Muscle layer of colon (tissue), 2 donors: ENCODE data around the gene POLD2.

ENCODE experiments used
- H3K27ac ChIP-seq: one replicate; pipeline ENCODE4 v1.7.0; 2013; ENCODE audit warnings: low read depth, mild to moderate bottlenecking, low read length, moderate library complexity
- H3K27me3 ChIP-seq, 2 donors: one replicate each; pipeline ENCODE4 v1.7.0; 2013; ENCODE audit warnings: low read length in 2 of 2, mild to moderate bottlenecking in 2 of 2; ENCODE audit not compliant: insufficient read depth in 2 of 2, control insufficient read depth in 1 of 2
- H3K36me3 ChIP-seq: one replicate; pipeline ENCODE4 v1.7.0; 2013; ENCODE audit warnings: mild to moderate bottlenecking, low read length; ENCODE audit not compliant: insufficient read depth
- H3K4me1 ChIP-seq: one replicate; pipeline ENCODE4 v1.7.0; 2013; ENCODE audit warnings: mild to moderate bottlenecking, low read length; ENCODE audit not compliant: insufficient read depth
- H3K4me3 ChIP-seq, 2 donors: one replicate each; pipeline ENCODE4 v1.7.0; 2013; ENCODE audit warnings: low read length in 2 of 2, low read depth in 1 of 2, mild to moderate bottlenecking in 1 of 2, moderate library complexity in 1 of 2
- H3K9ac ChIP-seq: one replicate; pipeline ENCODE4 v1.7.0; 2013; ENCODE audit warnings: low read length
- H3K9me3 ChIP-seq: one replicate; pipeline ENCODE4 v1.7.0; 2013; ENCODE audit warnings: mild to moderate bottlenecking, low read length
- donor health status: abdominal sarcoma.
- donor health status: Adenocarcinoma of cecum.

POLD2 gene

DNA sequence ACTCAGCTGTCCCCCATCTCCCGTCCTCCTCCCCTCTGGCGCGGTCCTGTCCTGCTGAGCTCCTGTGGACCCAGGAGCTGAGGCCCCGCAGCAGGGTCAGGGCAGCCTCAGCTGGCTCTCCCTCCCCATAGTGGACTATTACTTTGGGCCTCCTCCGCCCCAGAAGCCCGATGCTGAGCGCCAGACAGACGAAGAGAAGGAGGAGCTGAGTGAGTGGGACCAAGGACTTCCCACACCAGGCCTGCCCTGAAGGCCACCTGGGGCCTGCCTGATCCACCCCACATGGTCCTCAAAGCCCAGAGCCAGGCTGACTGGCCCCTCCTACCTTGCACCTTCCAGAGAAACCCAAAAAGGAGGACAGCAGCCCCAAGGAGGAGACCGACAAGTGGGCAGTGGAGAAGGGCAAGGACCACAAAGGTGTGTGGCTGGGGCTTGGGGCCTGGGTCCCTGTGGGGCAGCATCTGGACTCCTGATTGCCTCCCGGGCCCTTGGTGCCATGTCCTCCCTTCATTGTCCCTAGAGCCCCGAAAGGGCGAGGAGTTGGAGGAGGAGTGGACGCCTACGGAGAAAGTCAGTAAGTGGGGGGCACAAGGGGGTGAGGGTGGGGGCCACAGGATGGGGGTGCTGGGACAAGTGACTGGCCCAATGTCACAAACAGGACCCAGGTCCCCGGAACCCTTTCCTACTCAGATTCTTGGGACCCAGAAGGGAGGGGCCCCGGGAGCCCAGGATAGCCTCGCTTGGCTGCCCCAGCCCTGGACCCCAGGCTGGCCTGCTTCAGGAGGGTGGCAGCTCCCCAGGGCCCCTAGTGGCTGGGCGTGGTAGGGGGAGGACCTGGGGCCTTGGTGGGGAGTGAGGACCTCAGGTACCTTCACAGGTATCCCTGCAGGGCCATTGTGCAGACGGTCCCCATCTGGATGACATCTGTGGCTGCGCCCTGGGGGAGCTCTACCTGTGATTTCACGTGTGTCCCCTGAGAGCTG lies 14.3 kb downstream of the POLD2 start:
- Histone ChIP-seq H3K36me3 (no peaks in the 10 kb centered on the region), H3K9me3 (no peaks in the 10 kb centered on the region), H3K27ac (no peak overlapping the region), H3K27me3 (peaks cover 6 to 20% of the 10 kb centered on the region in 2 donors), H3K4me1 (no peaks in the 10 kb centered on the region), H3K9ac (no peak overlapping the region), H3K4me3 (no peak overlapping the region)

DNA sequence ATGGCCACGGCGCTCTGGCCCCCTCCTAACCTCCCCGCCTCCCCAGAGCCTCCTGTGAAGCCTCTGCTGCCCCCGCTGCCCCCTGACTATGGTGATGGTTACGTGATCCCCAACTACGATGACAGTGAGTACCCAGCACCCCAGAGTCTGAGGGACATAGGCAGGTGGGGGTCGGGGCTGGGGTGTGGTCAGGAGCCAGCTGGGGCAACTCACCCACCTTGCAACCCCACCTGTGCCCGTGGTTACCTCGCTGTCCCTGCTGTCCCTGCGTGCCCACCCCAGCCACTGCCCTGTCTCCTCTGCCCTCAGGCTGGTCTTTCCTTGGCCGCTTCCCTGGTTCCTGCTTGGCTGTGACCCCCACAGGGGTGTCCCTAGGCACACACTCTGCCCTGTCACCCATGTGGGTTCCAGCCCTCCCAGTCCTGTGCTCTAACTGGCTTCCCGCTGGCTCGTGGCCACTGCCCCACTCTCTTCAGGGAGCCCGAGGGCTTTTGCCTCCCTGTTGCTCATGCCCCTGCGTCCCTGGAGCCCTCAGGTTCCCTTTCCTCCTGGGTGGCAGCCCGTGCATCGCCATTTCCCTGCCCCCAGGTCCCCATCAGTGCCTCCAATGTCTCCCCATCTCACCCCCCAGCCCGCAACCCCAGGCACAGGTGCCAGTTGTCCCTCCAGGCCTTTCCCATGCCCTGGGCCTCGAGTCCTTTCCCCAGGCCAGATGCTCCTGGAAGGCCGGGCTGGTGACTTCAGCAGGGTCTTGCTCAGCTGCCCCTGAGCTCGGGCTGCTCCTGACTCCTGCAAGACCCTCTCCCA lies 15.2 kb downstream of the POLD2 start:
- Histone ChIP-seq H3K27me3 (peaks cover 6 to 28% of the 10 kb centered on the region in 2 donors), H3K27ac (no peak overlapping the region), H3K9ac (no peak overlapping the region)

DNA sequence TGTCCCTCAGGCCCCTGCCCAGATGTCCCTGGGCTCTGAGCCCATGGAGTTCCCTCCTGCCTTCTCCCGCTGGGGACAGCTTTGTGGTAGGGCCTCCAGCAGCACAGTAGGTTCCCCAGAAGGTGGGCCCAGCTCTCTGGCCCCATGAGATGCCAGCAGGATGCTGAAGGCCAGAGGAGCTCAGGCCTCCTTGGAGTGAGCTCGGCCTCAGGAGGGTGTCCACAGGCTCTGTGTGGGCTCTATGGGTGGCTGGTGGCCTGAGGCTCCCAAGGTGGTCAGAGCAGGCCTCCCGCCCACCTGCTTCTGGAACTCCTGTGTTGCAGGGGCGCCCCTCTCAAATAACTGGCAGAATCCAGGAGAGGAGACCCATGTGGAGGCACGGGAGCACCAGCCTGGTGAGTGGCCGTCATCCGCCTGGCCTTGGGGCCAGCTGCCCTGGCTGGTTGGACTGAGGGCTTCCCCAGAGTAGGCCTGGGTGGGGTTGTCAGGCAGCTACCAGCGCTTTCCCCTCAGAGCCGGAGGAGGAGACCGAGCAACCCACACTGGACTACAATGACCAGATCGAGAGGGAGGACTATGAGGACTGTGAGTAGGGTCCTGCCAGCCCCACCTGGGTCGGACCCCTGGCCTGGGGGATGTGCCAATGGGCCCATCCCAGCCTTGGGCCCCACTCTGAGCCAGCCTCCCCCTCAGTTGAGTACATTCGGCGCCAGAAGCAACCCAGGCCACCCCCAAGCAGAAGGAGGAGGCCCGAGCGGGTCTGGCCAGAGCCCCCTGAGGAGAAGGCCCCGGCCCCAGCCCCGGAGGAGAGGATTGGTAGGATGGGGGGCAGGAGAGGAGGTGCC lies 16.0 kb downstream of the POLD2 start:
- no peaks in the 10 kb centered on the region for H3K4me1 ChIP-seq
- H3K4me3 ChIP-seq = no peak overlapping the region
- no peak overlapping the region for H3K27ac ChIP-seq
- peaks cover 6 to 29% of the 10 kb centered on the region in 2 donors for H3K27me3 ChIP-seq
- no peaks in the 10 kb centered on the region for H3K36me3 ChIP-seq
- no peaks in the 10 kb centered on the region for H3K9me3 ChIP-seq
- no peak overlapping the region for H3K9ac ChIP-seq

More for the DNA sequence above, 15.2 kb downstream of the POLD2 start:
- Histone ChIP-seq H3K4me3 (no peak overlapping the region), H3K4me1 (no peaks in the 10 kb centered on the region), H3K36me3 (no peaks in the 10 kb centered on the region), H3K9me3 (no peaks in the 10 kb centered on the region)

DNA sequence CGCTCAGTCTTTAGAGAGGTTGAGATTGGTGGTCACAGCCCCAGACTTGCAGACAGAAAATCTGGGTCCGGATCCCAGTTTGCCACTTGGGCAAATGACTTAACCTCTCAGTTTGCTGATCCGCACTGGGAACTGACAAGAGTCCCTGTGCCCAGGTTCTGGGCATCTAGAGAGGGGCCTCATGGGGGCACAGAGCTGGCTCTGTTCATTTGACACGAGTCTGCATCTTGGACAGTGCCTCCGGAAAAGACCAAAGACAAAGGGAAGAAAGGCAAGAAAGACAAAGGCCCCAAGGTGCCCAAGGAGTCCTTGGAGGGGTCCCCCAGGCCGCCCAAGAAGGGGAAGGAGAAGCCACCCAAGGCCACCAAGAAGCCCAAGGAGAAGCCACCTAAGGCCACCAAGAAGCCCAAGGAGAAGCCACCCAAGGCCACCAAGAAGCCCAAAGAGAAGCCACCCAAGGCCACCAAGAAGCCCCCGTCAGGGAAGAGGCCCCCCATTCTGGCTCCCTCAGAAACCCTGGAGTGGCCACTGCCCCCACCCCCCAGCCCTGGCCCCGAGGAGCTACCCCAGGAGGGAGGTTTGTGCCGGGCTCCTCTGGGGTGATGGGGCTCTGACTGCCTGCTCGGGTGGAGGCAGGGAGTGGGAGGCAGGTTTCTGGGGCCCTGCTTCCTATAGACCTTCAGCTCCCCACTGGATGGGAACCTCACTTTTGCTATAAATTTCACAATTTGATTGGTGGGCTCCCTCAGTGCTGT lies 16.9 kb downstream of the POLD2 start:
- Histone ChIP-seq H3K27ac (no peak overlapping the region), H3K9me3 (no peaks in the 10 kb centered on the region), H3K4me3 (peak overlapping the region in 1 of 2 donors; percentile 58), H3K27me3 (peaks cover 6 to 29% of the 10 kb centered on the region in 2 donors), H3K4me1 (no peaks in the 10 kb centered on the region), H3K9ac (no peak overlapping the region), H3K36me3 (no peaks in the 10 kb centered on the region)

DNA sequence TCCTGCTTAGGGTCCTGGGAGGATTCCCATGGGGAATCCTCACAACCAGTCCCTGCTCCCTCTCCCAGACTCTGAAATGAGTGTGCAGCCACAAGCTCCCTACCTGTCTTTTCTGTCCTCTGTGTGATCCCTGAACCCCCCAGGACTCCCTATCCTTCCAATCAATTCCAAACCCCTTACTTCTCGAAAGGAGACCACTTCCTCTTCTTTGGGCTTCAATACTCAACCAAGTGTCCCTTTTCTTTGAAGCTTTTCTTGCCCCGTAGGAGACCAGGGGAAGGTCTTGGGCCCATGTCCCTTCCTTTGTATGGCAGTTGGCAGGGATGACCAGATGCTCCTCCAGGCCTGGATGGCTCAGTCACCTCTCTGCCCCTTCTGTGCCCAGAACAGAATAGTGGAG lies 17.5 kb downstream of the POLD2 start:
- H3K27me3 ChIP-seq = peaks cover 6 to 29% of the 10 kb centered on the region in 2 donors

DNA sequence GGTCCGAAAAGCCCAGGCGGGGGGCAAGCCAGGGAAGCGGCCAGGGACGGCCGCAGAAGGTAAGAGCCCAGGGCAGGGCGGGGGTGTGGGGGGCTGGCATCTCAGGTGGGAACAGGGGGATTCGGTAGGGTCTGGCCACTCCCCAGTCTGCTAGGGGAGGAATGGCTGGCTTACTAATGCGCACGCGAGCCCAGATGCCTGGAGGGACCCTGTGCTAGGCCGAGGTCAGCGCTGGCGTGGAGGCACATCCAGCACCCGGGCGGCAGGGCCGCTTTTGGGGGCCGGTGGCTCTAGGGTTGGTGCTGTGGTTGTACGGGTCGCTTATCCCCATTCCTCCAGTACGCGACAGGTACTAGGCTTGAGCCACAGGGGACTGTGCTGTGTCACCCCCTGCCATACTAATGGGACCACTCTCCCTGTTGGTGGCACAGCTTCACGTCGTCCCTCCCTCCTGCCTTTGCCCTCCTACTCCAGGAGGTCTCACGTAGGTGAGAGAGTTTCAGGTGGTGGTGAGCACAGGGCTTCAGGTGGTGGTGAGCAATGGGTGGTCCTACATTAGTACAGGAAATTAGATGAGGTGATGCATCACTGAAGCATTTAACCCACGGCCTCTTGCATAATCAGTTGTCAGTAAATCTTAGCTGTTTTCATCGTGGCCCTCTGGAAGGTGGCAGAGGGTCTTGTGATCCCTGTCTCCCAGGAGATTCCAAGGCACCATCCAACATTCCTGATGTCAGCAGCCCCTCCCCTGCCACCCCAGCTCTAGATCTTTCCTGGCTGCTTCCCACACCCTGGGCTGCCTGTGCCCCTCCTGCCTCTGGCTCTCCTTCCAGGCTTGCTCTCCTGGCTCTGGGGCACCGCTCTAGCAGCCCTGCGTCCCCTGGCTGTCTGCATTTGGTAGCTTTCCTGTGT lies 18.2 kb downstream of the POLD2 start:
- Histone ChIP-seq H3K9ac (peak overlapping the region; percentile 27), H3K36me3 (no peaks in the 10 kb centered on the region), H3K4me3 (peak overlapping the region; percentile 58 to 64), H3K9me3 (no peaks in the 10 kb centered on the region), H3K27me3 (peaks cover 6 to 29% of the 10 kb centered on the region in 2 donors), H3K4me1 (no peaks in the 10 kb centered on the region), H3K27ac (peak overlapping the region; percentile 61)

More for the DNA sequence above, 17.5 kb downstream of the POLD2 start:
- Histone ChIP-seq H3K27ac (peak overlapping the region; percentile 61), H3K4me1 (no peaks in the 10 kb centered on the region), H3K36me3 (no peaks in the 10 kb centered on the region), H3K4me3 (peak overlapping the region; percentile 38 to 58), H3K9me3 (no peaks in the 10 kb centered on the region), H3K9ac (peak overlapping the region; percentile 24)

DNA sequence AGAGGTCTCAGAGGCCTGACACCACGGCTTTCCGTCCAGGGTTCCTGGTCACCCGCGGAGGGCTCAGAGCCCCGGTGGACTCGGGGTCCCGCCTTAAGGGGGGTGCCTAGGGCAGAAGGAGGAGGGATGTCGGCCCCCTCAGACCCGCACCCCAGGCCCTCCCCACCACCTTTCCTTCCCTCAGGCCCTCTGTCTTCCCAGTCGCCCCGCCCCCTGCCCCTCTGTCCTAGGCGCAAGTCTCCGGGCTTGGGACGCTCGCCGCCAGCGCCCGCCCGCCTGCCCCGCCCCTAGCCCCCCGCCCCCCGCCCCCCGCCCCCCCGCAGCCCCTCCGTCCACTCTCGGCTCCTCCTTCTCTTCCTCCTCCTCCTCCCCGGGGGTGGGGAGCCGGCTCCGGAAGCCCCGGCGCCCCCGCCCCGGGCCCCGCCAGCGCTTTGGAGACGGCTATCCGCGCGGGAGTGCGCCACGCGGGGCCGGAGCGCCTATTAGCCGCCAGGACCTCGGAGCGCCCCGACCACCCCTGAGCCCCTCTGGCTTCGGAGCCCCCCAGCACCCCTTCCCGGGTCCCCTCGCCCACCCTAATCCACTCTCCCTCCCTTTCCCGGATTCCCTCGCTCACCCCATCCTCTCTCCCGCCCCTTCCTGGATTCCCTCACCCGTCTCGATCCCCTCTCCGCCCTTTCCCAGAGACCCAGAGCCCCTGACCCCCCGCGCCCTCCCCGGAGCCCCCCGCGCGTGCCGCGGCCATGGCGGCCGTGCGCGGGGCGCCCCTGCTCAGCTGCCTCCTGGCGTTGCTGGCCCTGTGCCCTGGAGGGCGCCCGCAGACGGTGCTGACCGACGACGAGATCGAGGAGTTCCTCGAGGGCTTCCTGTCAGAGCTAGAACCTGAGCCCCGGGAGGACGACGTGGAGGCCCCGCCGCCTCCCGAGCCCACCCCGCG lies 19.2 kb downstream of the POLD2 start, which contains the start of gene AEBP1:
AEBP1 (plus strand) TSS at position 423 of the 937 bp plus-strand sequence; CDS start at position 744, 321 bp downstream.
- H3K9ac ChIP-seq = peak within 1 kb of the TSS; percentile 27
- H3K4me3 ChIP-seq = peak within 1 kb of the TSS; percentile 58 to 64
- H3K27ac ChIP-seq = peak within 1 kb of the TSS; percentile 61
- H3K27me3 ChIP-seq = peaks cover 6 to 29% of the 10 kb centered on the region in 2 donors
- H3K4me1 ChIP-seq = no peaks in the 10 kb centered on the region
- no peaks in the 10 kb centered on the region for H3K36me3 ChIP-seq
- no peaks in the 10 kb centered on the region for H3K9me3 ChIP-seq

DNA sequence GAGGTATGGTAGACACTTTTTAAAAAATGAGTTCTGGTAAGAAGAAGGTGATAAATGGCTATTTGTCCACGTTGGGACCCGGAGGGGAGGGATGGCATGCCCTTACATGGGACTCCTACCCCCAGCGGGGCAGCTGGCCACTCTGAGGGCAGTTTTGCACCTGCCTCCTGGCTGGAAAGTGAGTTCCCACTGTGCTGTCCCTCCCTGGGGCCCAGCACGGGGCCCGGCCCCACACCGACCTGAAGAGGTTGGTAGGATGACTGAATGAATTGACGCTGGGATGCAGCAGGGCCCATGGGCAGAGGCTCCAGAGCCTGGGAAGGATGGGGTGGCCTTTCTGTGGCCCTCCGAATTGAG lies 19.8 kb downstream of the POLD2 start:
- Histone ChIP-seq H3K9ac (no peak overlapping the region), H3K36me3 (no peaks in the 10 kb centered on the region), H3K4me3 (no peak overlapping the region), H3K27me3 (peaks cover 6 to 29% of the 10 kb centered on the region in 2 donors), H3K9me3 (no peaks in the 10 kb centered on the region), H3K27ac (no peak overlapping the region), H3K4me1 (no peaks in the 10 kb centered on the region)
